ENCODE measurements around the gene CPNE9. TPM values are rescaled to one million over a fixed set of nuclear protein-coding genes. Genes with fewer than 3 reads are reported as not detected.

Gene CPNE9
- total and polyA plus RNA-seq, 2 donors from 2014 or later = 0.16 to 0.19 TPM

- no peaks in the 10 kb centered on the region for H3K27me3 ChIP-seq (ENCODE audit: control insufficient read depth, insufficient read depth, low read length)
- intact Hi-C loops (cut with DNase I) = no loop called here
- H3K4me1 ChIP-seq (ENCODE audit: control insufficient read depth in 2 of 3, insufficient read depth in 2 of 3, low read depth in 1 of 3, low read length in 3 of 3) = no peaks in the 10 kb centered on the region
- no peak overlapping the region for H3K9ac ChIP-seq (ENCODE audit: low read length in 3 of 3)
- DNase-seq (no peak), FAIRE-seq (no peak)
- TF ChIP-seq CTCF (IDR thresholded peaks at IDR 0.05; ENCODE audit: borderline replicate concordance, extremely low read depth, insufficient read depth) = no peak
- no peaks in the 10 kb centered on the region for H3K9me3 ChIP-seq (ENCODE audit: control insufficient read depth in 2 of 3, insufficient read depth in 1 of 3, low read length in 3 of 3)
- H3K4me3 ChIP-seq (ENCODE audit: low read length in 3 of 3) = no peak overlapping the region
- no peaks in the 10 kb centered on the region for H3K36me3 ChIP-seq (ENCODE audit: control insufficient read depth in 2 of 3, insufficient read depth in 3 of 3, low read length in 3 of 3)
- no peak overlapping the region for H3K27ac ChIP-seq (ENCODE audit: low read depth in 2 of 2, low read length in 2 of 2)
These were observed 9.5 kb downstream of the CPNE9 start for GRCh38 chr3:9713142-9713541.

- H3K27ac ChIP-seq (ENCODE audit: low read depth in 2 of 2, low read length in 2 of 2) = peak overlapping the region in 1 of 2 donors; percentile 28
- no peaks in the 10 kb centered on the region for H3K36me3 ChIP-seq (ENCODE audit: control insufficient read depth in 2 of 3, insufficient read depth in 3 of 3, low read length in 3 of 3)
- H3K4me3 ChIP-seq (ENCODE audit: low read length in 3 of 3) = no peak overlapping the region
These were observed 11.5 kb downstream of the CPNE9 start for GRCh38 chr3:9715136-9715535.

GRCh38 chr3:9715764-9716437 lies 12.3 kb downstream of the CPNE9 start:
- Histone ChIP-seq H3K36me3 (ENCODE audit: control insufficient read depth in 2 of 3, insufficient read depth in 3 of 3, low read length in 3 of 3) (no peaks in the 10 kb centered on the region), H3K9ac (ENCODE audit: low read length in 3 of 3) (no peak overlapping the region), H3K9me3 (ENCODE audit: control insufficient read depth in 2 of 3, insufficient read depth in 1 of 3, low read length in 3 of 3) (no peaks in the 10 kb centered on the region), H3K27me3 (ENCODE audit: control insufficient read depth, insufficient read depth, low read length) (no peaks in the 10 kb centered on the region), H3K27ac (ENCODE audit: low read depth in 2 of 2, low read length in 2 of 2) (peak overlapping the region; percentile 44 to 49), H3K4me3 (ENCODE audit: low read length in 3 of 3) (no peak overlapping the region), H3K4me1 (ENCODE audit: control insufficient read depth in 2 of 3, insufficient read depth in 2 of 3, low read depth in 1 of 3, low read length in 3 of 3) (no peaks in the 10 kb centered on the region)
- TF ChIP-seq CTCF (IDR thresholded peaks at IDR 0.05; ENCODE audit: borderline replicate concordance, extremely low read depth, insufficient read depth) = peak; percentile 67
- FAIRE-seq (no peak), DNase-seq (peak in 3 of 5 donors; percentile 22 to 81 (median 57))
- intact Hi-C loops (cut with DNase I) = no loop called here

More at GRCh38 chr3:9715136-9715535, 11.5 kb downstream of the CPNE9 start:
- H3K9ac ChIP-seq (ENCODE audit: low read length in 3 of 3) = no peak overlapping the region
- TF ChIP-seq CTCF (IDR thresholded peaks at IDR 0.05; ENCODE audit: borderline replicate concordance, extremely low read depth, insufficient read depth) = no peak
- H3K4me1 ChIP-seq (ENCODE audit: control insufficient read depth in 2 of 3, insufficient read depth in 2 of 3, low read depth in 1 of 3, low read length in 3 of 3) = no peaks in the 10 kb centered on the region
- intact Hi-C loops (cut with DNase I) = no loop called here
- no peaks in the 10 kb centered on the region for H3K9me3 ChIP-seq (ENCODE audit: control insufficient read depth in 2 of 3, insufficient read depth in 1 of 3, low read length in 3 of 3)
- DNase-seq (no peak), FAIRE-seq (no peak)
- no peaks in the 10 kb centered on the region for H3K27me3 ChIP-seq (ENCODE audit: control insufficient read depth, insufficient read depth, low read length)
